WTC11 (cell line): Measurements from ENCODE around the gene CDCA5. TPM values are rescaled to one million over a fixed set of nuclear protein-coding genes. Genes with fewer than 3 reads are reported as not detected.

Experiments used
- ATAC-seq: fragments of 200-7000 bp; cut with Tn5 transposase; 2 replicates; pipeline ENCODE4 v1.10.0; 2021; ENCODE audit warnings: mild to moderate bottlenecking, moderate library complexity
- CTCF ChIA-PET: fragments of 300-600 bp; sonication (Branson Sonifier 250); formaldehyde crosslinking; loops from one replicate; lab custom pipeline; 2021; ENCODE audit warnings: antibody characterized with exemption; lab: Charles Lee
- POLR2A ChIA-PET: fragments of 350-600 bp; sonication (Branson Sonifier 250); formaldehyde crosslinking; loops from one replicate; lab custom pipeline; 2021; ENCODE audit warnings: antibody characterized with exemption; lab: Charles Lee
- DNase-seq: peaks from one replicate; pipeline ENCODE4 v3.0.0; 2021; ENCODE audit warnings: low spot score
- H3K27ac Mint-ChIP-seq: 2 replicates; pipeline ENCODE4 v1.8.0; 2021; ENCODE audit warnings: mixed read lengths
- H3K27me3 Mint-ChIP-seq: 2 replicates; pipeline ENCODE4 v1.8.0; 2021; ENCODE audit warnings: low read depth, mild to moderate bottlenecking, moderate library complexity, mixed read lengths
- H3K36me3 Mint-ChIP-seq: 2 replicates; pipeline ENCODE4 v1.8.0; 2021; ENCODE audit warnings: mixed read lengths
- H3K4me1 Mint-ChIP-seq: 2 replicates; pipeline ENCODE4 v1.8.0; 2022; ENCODE audit warnings: mixed read lengths
- H3K4me3 Mint-ChIP-seq: 2 replicates; pipeline ENCODE4 v1.8.0; 2021; ENCODE audit warnings: mild to moderate bottlenecking, moderate library complexity, mixed read lengths
- H3K9me3 Mint-ChIP-seq: 2 replicates; pipeline ENCODE4 v1.8.0; 2021; ENCODE audit warnings: mixed read lengths
- CREB1 ChIP-seq: sonication (generic); formaldehyde crosslinking; IDR thresholded peaks from 2 replicates; pipeline ENCODE4 v1.8.0; 2023; ENCODE audit warnings: mild to moderate bottlenecking, missing genetic modification reagents
- CREM ChIP-seq: sonication (generic); formaldehyde crosslinking; IDR thresholded peaks from 2 replicates; pipeline ENCODE4 v1.8.1; 2022; ENCODE audit warnings: mild to moderate bottlenecking, missing genetic modification reagents, moderate library complexity
- GABPB1 ChIP-seq: sonication (generic); formaldehyde crosslinking; IDR thresholded peaks from 2 replicates; pipeline ENCODE4 v1.8.1; 2023; ENCODE audit warnings: mild to moderate bottlenecking, missing genetic modification reagents
- HMGA2 ChIP-seq: fragments of 250-450 bp; sonication (Bioruptor Pico); IDR thresholded peaks from 2 replicates; pipeline ENCODE4 v1.4.0; 2021; ENCODE audit warnings: mild to moderate bottlenecking, moderate library complexity
- JAZF1 ChIP-seq: fragments of 250-450 bp; sonication (Bioruptor Pico); IDR thresholded peaks from 2 replicates; pipeline ENCODE4 v1.9.0; 2021; ENCODE audit warnings: moderate library complexity, mild to moderate bottlenecking, inconsistent platforms
- JUN ChIP-seq: sonication (generic); formaldehyde crosslinking; IDR thresholded peaks from 2 replicates; pipeline ENCODE4 v1.8.0; 2023; ENCODE audit warnings: mild to moderate bottlenecking, missing genetic modification reagents
- NFATC4 ChIP-seq: fragments of 250-450 bp; sonication (Bioruptor Pico); IDR thresholded peaks from 2 replicates; pipeline ENCODE4 v1.9.0; 2021; ENCODE audit warnings: mild to moderate bottlenecking
- NR1H2 ChIP-seq: sonication (generic); formaldehyde crosslinking; IDR thresholded peaks from 2 replicates; pipeline ENCODE4 v1.9.0; 2021; ENCODE audit warnings: mild to moderate bottlenecking, moderate library complexity, missing genetic modification reagents
- OVOL2 ChIP-seq: fragments of 250-450 bp; sonication (Bioruptor Pico); IDR thresholded peaks from 2 replicates; pipeline ENCODE4 v1.9.0; 2021; ENCODE audit warnings: mild to moderate bottlenecking, borderline replicate concordance
- PRDM15 ChIP-seq: sonication (generic); formaldehyde crosslinking; IDR thresholded peaks from 2 replicates; pipeline ENCODE4 v1.8.0; 2022; ENCODE audit warnings: missing genetic modification reagents
- RORB ChIP-seq: fragments of 250-450 bp; sonication (Bioruptor Pico); IDR thresholded peaks from 2 replicates; pipeline ENCODE4 v1.9.0; 2021; ENCODE audit warnings: mild to moderate bottlenecking
- SMAD3 ChIP-seq: sonication (generic); formaldehyde crosslinking; IDR thresholded peaks from 2 replicates; pipeline ENCODE4 v1.8.0; 2022; ENCODE audit warnings: missing genetic modification reagents, mild to moderate bottlenecking, borderline replicate concordance
- STAT6 ChIP-seq: sonication (generic); formaldehyde crosslinking; conservative IDR thresholded peaks from 2 replicates; pipeline ENCODE4 v1.8.1; 2023; ENCODE audit warnings: mild to moderate bottlenecking, low read depth, missing genetic modification reagents, moderate library complexity
- TEAD1 ChIP-seq: sonication (generic); formaldehyde crosslinking; IDR thresholded peaks from 2 replicates; pipeline ENCODE4 v1.8.0; 2022; ENCODE audit warnings: mild to moderate bottlenecking, missing genetic modification reagents
- ZMAT4 ChIP-seq: fragments of 250-450 bp; sonication (Bioruptor Pico); IDR thresholded peaks from 2 replicates; pipeline ENCODE4 v1.9.0; 2021; ENCODE audit warnings: mild to moderate bottlenecking
- ZNF263 ChIP-seq: sonication (generic); formaldehyde crosslinking; IDR thresholded peaks from 2 replicates; pipeline ENCODE4 v1.8.1; 2022; ENCODE audit warnings: low read depth, mild to moderate bottlenecking, moderate library complexity, missing genetic modification reagents
- ZNF281 ChIP-seq: sonication (generic); formaldehyde crosslinking; IDR thresholded peaks from 2 replicates; pipeline ENCODE4 v1.8.0; 2023; ENCODE audit warnings: mild to moderate bottlenecking, missing genetic modification reagents
- total RNA-seq: library from RNA; stranded (reverse); gene quantifications from 3 replicates; pipeline ENCODE4 v1.2.3, GENCODE V29; 2021
- TF ChIP-seq, protein P1 (sequence below): sonication (generic); formaldehyde crosslinking; IDR thresholded peaks from 2 replicates; pipeline ENCODE4 v1.8.1; 2023; ENCODE audit warnings: mild to moderate bottlenecking, missing genetic modification reagents
- TF ChIP-seq, protein P2 (sequence below): fragments of 250-450 bp; sonication (Bioruptor Pico); IDR thresholded peaks from 2 replicates; pipeline ENCODE4 v1.9.0; 2021; ENCODE audit warnings: moderate library complexity, mild to moderate bottlenecking, inconsistent platforms, borderline replicate concordance

Gene CDCA5
- total RNA-seq, 1 experiment from 2014 or later, result 95.9 TPM

DNA sequence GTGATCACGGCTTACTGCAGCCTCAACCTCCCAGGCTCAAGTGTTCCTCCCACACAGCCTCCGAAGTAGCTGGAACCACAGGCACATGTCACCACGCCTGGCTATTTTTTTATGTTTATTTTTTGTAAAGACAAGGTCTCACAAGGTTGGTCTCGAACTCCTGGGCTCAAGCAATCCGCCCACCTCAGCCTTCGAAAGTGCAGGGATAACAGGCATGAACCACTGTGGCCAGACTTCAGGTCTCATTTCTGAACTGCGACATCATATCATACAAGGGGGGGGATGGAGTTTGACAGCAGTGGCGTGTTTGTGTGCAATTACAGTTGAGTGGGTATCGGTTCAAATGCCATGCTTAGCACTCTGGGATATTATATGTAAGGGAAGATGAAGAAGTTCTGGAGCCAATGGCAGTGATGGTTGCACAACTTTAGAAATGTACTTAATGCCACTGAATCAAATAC is 32.4 kb downstream of the CDCA5 start:
- Mint-ChIP-seq H3K27ac (no peak overlapping the region), H3K36me3 (no peaks in the 10 kb centered on the region), H3K4me1 (peaks cover 12% of the 10 kb centered on the region), H3K9me3 (no peaks in the 10 kb centered on the region), H3K27me3 (no peaks in the 10 kb centered on the region; the same call in 1 of the 2 replicates), H3K4me3 (no peak overlapping the region)
- TF ChIP-seq TEAD1 (CRISPR knock-in tag), result no peak
- TF ChIP-seq JUN (CRISPR knock-in tag), result no peak
- POLR2A ChIA-PET, result no interaction called here
- DNase-seq, result no peak
- CTCF ChIA-PET, result interaction anchor here (0.7 kb wide), 2 partner anchors 20 to 104 kb away, joined by 3 read pairs; no protein-coding TSS in a partner anchor
- ATAC-seq, result no peak

DNA sequence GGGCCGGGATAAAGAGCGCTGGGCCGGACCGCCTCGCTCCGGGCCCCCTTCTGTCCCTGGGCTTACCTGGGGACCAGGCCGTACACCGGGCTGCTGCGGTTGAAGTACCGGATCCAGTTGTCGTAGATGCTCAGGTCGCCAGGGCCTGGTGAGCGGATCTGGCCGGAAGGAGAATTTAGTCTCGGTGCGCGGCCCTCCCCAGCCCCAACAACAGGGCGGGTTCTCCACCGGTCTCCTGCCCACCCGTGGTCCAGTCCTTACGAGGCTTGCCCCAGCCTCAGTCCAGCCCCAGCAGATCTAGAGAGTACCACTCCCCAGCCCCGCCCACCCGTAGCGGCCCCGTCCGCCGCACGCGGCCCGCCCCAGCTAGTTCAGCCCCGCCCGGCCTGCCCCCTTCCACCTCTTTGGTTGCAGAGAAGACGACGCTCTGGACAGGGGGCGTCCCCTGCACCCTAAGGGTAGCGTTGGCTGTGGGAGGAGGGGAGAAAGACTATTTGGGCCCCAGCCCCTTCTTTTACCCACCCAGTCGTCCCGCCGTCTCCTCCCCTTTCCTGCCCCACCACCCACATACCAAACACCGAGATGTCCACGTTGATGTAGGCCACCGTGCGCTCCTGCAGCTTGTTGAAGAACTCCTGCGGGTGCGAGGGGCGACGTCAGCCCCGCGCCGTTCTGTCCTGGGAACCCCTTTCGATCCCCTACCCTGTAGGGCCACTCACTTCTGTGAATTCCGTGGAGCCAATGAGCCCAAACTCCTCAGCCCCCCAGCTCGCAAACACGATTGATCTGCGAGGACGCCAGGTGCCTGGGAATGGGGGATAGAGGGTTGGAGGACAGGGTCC is 36.0 kb downstream of the CDCA5 start:
- no peak overlapping the region for H3K27ac Mint-ChIP-seq
- ChIA-PET CTCF (interaction anchor here (0.6 to 1.3 kb wide), 8 partner anchors 9 to 307 kb away, joined by 3 to 8 read pairs (median 4); partner anchors contain the start of gene ARL2), POLR2A (no interaction called here)
- peak overlapping the region; percentile 62 for H3K4me3 Mint-ChIP-seq
- ATAC-seq, result peak; percentile 54
- H3K27me3 Mint-ChIP-seq, result no peaks in the 10 kb centered on the region
- peaks cover 5% of the 10 kb centered on the region for H3K36me3 Mint-ChIP-seq
- H3K9me3 Mint-ChIP-seq, result no peaks in the 10 kb centered on the region
- peak; percentile 47 for DNase-seq
- peaks cover 14% of the 10 kb centered on the region for H3K4me1 Mint-ChIP-seq
- TF ChIP-seq, protein P1, sequence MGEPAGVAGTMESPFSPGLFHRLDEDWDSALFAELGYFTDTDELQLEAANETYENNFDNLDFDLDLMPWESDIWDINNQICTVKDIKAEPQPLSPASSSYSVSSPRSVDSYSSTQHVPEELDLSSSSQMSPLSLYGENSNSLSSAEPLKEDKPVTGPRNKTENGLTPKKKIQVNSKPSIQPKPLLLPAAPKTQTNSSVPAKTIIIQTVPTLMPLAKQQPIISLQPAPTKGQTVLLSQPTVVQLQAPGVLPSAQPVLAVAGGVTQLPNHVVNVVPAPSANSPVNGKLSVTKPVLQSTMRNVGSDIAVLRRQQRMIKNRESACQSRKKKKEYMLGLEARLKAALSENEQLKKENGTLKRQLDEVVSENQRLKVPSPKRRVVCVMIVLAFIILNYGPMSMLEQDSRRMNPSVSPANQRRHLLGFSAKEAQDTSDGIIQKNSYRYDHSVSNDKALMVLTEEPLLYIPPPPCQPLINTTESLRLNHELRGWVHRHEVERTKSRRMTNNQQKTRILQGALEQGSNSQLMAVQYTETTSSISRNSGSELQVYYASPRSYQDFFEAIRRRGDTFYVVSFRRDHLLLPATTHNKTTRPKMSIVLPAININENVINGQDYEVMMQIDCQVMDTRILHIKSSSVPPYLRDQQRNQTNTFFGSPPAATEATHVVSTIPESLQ (CRISPR knock-in tag), result no peak
- TF ChIP-seq CREM, result no peak
- TF ChIP-seq SMAD3 (CRISPR knock-in tag), result no peak
- no peak for TF ChIP-seq PRDM15 (CRISPR knock-in tag)
- no peak for TF ChIP-seq NFATC4
- TF ChIP-seq ZMAT4 (CRISPR knock-in tag), result no peak
- TF ChIP-seq, protein P2, sequence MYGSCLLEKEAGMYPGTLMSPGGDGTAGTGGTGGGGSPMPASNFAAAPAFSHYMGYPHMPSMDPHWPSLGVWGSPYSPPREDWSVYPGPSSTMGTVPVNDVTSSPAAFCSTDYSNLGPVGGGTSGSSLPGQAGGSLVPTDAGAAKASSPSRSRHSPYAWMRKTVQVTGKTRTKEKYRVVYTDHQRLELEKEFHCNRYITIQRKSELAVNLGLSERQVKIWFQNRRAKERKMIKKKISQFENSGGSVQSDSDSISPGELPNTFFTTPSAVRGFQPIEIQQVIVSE (CRISPR knock-in tag), result no peak
- TF ChIP-seq RORB, result no peak
- no peak for TF ChIP-seq CREB1 (CRISPR knock-in tag)
- TF ChIP-seq ZNF281 (CRISPR knock-in tag), result no peak
- no peak for TF ChIP-seq JUN (CRISPR knock-in tag)
- TF ChIP-seq STAT6 (CRISPR knock-in tag), result no peak
- TF ChIP-seq OVOL2 (CRISPR knock-in tag), result no peak
- TF ChIP-seq GABPB1 (CRISPR knock-in tag), result no peak
- TF ChIP-seq HMGA2, result no peak
- no peak for TF ChIP-seq ZNF263 (CRISPR knock-in tag)
- TF ChIP-seq NR1H2 (CRISPR knock-in tag), result no peak
- TF ChIP-seq JAZF1 (CRISPR knock-in tag), result no peak
